Medulla oblongata (tissue), 1 donor: ENCODE results near the gene SLC6A20.
A peak's percentile ranks its signal among the peaks of the same experiment; 100 is the strongest.

Experiments
- DNase-seq: peaks from one replicate; pipeline ENCODE4 v3.0.0-alpha.2; 2015; ENCODE audit errors: extremely low spot score

The SLC6A20 gene

DNA sequence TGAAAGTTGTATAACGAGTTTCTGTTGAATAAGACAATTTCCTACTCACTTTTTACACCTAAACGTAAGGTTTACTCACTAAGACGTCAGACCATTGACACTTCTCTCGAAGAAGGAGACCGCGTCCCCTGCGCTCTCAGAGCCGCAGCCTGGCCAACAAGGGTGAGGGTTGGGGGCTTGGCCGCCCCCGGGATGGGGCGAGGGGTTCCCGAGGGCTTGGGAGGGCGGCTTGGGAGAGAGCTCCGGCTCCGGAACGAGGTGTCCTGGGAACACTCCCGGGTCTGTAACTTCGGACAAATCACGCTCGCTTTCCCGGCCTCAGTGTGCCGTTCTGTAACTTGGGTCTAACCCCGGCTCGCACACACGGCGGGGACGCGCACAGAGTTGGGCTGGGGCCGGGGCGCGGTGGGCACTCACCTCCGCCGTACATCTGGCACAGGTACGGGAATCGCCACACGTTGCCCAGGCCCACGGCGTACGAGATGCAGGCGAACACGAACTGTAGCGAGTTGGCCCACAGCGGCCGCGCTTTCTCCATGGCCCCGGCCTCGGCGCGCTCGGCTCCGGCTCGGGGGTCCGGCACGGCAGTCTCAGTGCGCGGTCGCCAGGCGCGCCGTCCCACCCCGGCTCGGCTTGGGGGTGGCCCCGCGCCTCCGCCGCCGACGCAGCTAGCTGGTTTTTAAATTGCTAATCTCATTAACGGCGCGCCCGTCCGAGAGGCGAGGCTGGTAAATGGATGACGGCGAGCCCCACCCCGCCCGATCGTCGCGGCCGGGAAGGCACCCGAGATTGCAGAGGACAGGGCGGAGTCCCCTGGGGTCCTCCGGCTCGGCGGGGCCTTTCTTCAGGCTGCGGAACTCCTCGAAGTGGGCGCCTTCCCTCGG lies at the start of gene SLC6A20:
TSS of gene SLC6A20 (minus strand) at position 655 of the 884 bp plus-strand sequence. CDS start at position 538, 117 bp downstream.
- no peak for DNase-seq

DNA sequence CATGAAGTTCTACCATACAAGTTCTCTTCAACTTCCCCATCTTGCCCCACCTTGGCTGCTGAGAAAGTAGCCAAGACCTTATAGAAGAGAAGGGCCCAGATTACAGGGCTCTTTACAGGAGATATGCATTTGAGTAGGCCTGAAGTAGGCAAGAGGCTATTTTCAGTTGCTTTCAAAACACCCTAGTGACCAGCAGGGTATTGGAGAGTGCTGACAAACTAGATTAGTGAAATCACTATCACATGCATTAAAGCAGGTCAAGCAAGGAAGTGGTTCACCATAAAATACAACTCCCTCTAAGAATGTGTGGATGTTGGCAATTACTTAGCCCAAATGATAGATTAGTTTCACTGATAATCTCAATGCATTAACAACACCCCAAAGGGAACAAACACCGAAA lies 48.3 kb upstream of the SLC6A20 start:
- no peak for DNase-seq

DNA sequence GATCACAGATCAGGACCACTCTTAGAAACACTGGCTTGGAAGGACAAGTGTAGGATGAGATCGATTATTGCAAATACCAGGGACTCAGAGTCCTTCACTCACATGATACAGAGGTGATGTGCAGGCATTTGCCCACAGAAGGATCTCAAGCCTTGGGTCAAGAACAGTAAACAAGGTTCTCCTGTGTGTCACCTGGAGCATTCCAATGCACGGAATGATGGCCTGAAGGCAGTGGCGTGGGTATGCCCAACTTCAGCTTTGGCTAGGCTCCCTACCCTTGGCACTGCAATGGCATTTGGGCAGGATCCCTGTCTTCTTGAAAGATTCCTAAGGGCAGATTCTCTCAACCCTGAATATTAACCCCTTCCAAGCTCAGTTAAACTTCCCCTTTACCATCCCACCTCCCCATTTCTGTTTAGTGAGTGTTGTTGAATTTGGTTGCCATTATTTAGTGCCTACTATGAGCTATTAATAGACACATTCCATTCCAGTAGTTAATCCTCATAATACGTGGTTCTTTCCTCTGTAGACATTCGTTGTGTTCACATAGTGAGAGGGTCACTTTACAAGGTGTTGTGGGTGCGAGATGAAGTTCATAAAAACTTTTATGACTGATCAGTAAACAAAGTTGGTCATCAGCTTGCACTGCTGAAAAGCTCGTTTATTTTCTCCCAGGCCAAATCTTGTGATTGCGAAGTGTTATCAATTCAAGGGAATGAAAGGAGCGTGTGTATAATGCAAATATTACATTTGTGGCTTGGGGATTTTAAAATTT lies 46.7 kb upstream of the SLC6A20 start:
- no peak for DNase-seq

GRCh38 chr3:45841757-45842491 lies 45.6 kb upstream of the SLC6A20 start, which contains the start of gene LZTFL1:
Gene LZTFL1, minus strand, starts transcription at chr3:45842119. Its CDS starts 128 bp downstream, at chr3:45841991.
- DNase-seq: peak; percentile 98

GRCh38 chr3:45841420-45841756 lies 45.1 kb upstream of the SLC6A20 start:
- peak; percentile 9 for DNase-seq

GRCh38 chr3:45838466-45838865 lies 42.1 kb upstream of the SLC6A20 start:
- DNase-seq: no peak

GRCh38 chr3:45832699-45833098 lies 36.4 kb upstream of the SLC6A20 start:
- DNase-seq: no peak

GRCh38 chr3:45830121-45830520 lies 33.8 kb upstream of the SLC6A20 start:
- no peak for DNase-seq

- DNase-seq: no peak
These were observed 30.6 kb upstream of the SLC6A20 start for GRCh38 chr3:45826908-45827307.

DNA sequence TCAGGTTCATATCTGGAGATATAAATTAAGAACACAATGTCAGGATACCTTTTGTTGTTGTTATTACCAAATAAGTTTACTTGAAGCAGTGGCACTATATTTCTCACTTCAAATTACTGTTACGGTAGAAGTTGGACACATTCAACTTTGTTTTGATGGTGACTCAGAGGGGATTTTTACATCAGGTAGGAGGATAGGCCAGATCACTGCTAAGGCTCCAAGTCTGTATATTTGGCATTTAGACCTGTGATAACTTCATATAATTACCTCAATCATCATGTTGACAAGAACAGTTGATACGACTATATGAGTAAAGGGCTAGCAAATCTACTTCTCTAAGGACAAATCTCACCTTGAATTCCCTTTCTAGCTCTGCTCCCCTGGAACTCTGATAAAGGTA lies 30.0 kb upstream of the SLC6A20 start:
- no peak for DNase-seq

- no peak for DNase-seq
These were observed 24.8 kb upstream of the SLC6A20 start for GRCh38 chr3:45821127-45821526.

DNA sequence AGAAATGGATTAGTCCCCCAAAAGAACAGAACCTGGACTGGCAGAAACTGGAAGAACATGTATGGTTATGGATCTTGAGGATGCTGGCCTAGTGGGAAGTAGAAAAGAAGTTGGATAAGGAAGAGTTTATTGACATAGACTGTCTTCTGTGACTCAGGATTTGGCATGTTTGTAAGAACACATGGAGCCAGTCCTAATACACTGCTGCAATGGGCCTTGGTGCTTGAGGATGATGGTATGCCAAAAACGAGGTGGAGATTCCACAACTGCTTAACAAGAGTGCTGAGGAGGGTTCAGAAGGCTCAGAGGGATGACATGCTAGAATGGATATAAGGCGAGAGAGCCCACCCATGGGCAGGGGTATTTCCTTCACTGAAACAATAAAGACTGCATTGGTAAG lies 23.2 kb upstream of the SLC6A20 start:
- DNase-seq: no peak

GRCh38 chr3:45817831-45818522 lies 21.6 kb upstream of the SLC6A20 start:
- no peak for DNase-seq

GRCh38 chr3:45816544-45816943 lies 20.2 kb upstream of the SLC6A20 start:
- DNase-seq: no peak

GRCh38 chr3:45814322-45814721 lies 18.0 kb upstream of the SLC6A20 start:
- DNase-seq: no peak

DNA sequence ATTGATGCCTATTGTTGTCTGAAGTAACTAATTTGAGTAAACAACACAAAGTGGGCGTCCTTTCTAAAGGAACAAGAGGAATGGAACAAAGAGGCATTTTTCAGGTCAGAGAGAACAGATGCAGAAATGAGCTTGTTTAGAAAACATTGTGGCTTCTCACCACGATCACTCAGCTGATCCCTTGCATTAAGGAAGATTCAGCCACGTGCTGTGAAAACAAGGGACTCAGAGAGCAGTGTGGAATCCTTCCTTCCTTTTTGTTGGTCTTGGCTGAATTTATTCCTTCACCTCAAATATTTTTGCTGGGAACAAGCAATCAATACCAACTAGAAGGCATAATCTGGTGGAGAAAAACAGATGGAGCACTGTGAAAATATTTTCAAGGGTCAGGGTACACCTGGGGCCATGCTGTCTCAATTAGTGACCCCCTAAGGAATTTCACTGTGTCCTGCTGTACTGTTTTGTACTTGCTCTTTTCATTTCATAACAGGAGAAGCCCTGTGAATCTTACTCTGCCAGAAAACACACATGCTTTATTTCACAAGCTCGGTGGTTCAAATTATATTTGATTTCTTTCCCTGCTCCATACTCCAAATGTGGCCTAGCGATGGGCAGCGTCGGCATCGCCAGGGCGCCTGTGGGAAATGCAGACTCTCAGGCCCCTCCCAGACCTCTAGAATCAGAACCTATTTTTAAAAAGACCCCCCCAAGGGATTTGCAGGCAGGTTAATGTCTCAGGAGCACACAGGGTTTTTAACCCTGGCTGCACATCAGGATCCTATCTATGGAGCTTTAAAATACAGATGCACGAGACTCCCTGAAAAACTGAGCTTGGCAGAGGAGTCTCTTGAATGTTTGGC lies 11.6 kb upstream of the SLC6A20 start:
- peak; percentile 58 for DNase-seq

- no peak for DNase-seq
These were observed 10.8 kb upstream of the SLC6A20 start for GRCh38 chr3:45807133-45807532.

- no peak for DNase-seq
These were observed 9.7 kb upstream of the SLC6A20 start for GRCh38 chr3:45806072-45806471.

DNA sequence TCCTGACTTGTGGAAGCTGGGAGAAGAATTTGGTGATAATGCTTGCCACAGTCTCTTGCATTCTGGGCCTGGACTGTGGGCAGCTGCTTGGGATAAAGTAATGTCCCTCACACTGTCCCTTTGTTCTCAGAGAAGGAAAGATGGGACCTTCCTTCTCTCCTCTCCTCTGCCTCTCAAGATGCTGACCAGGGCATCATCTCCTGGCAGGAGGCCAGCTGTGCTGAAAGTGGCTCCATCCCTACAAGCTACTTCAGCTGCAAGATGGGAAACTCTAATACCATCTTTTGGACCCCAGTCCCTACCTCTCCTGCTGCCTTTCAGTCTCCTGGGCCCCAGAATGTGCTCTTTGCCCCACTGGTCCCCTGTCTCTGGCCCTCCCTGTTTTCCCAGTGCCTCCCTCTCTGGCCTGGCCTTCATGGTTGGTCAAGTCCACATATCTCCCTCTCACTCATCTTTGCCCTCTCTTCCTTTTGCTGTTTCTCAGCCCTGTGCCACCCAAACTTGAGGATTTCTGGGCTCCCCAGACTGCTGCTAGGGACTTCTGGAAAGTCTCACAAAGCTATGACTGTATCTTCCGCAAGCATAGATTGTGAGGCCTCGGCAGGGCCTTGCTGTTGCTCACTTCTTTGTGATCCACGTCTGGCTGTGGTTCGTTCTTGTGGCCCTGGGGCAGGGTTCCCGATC lies 7.1 kb upstream of the SLC6A20 start:
- DNase-seq: no peak

GRCh38 chr3:45802146-45802545 lies 5.8 kb upstream of the SLC6A20 start:
- no peak for DNase-seq
